Subcutaneous preadipocyte (primary cell): ENCODE results near the gene PACSIN2. TPM values are rescaled to one million over a fixed set of nuclear protein-coding genes. Genes with fewer than 3 reads are reported as not detected.

Experiments used
- total RNA-seq: library from RNA; depleted of rRNA; stranded (reverse); fragments of >200 nt; gene quantifications from 2 replicates; pipeline ENCODE4 v1.2.3, GENCODE V29; 2012

PACSIN2 gene, protein sequence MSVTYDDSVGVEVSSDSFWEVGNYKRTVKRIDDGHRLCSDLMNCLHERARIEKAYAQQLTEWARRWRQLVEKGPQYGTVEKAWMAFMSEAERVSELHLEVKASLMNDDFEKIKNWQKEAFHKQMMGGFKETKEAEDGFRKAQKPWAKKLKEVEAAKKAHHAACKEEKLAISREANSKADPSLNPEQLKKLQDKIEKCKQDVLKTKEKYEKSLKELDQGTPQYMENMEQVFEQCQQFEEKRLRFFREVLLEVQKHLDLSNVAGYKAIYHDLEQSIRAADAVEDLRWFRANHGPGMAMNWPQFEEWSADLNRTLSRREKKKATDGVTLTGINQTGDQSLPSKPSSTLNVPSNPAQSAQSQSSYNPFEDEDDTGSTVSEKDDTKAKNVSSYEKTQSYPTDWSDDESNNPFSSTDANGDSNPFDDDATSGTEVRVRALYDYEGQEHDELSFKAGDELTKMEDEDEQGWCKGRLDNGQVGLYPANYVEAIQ
- 29.0 and 33.8 TPM in 2 replicates for total RNA-seq

DNA sequence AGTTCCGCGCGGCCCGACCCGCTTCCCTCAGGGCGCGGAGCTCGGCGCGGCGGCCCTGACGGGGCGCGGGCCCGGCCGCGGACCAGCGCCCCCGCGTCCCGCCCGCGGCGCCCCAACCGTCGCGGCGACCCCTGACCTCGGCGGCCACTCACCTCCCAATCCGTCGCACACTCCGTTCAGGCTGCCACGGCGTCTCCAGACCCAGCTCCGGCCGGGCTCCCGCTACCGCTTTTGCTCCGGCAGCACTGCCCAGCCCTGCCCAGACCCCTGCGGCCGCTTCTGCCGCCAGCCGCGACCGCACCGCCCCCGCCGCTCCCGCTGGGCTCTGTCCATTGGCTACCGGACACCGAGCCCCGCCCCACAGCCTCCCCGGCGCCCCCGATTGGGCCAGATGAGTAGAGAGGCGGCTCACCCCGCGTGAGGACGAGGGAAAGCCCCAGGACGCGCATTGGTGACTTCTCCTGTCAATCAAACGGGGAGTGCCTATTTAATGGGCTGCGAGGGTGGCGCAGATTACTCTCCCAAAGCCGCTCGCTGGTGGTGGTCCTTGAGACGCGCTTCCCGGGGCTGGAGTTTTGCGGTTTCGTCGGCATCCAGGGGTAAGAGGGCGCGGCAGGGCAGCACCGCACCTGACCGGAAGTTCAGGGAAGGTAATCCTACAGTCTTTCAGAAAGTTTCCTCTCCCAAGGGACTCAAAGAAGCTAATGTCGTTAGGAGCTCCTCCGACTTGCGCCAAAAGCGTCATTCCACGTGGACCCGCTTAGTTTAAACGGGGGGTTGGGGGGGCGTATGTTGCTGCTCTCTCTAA is at the start of gene PACSIN2:
Gene PACSIN2 (minus strand): TSS at position 281 of the 808 bp plus-strand sequence. CDS start 103,069 bp downstream, outside the sequence.

DNA sequence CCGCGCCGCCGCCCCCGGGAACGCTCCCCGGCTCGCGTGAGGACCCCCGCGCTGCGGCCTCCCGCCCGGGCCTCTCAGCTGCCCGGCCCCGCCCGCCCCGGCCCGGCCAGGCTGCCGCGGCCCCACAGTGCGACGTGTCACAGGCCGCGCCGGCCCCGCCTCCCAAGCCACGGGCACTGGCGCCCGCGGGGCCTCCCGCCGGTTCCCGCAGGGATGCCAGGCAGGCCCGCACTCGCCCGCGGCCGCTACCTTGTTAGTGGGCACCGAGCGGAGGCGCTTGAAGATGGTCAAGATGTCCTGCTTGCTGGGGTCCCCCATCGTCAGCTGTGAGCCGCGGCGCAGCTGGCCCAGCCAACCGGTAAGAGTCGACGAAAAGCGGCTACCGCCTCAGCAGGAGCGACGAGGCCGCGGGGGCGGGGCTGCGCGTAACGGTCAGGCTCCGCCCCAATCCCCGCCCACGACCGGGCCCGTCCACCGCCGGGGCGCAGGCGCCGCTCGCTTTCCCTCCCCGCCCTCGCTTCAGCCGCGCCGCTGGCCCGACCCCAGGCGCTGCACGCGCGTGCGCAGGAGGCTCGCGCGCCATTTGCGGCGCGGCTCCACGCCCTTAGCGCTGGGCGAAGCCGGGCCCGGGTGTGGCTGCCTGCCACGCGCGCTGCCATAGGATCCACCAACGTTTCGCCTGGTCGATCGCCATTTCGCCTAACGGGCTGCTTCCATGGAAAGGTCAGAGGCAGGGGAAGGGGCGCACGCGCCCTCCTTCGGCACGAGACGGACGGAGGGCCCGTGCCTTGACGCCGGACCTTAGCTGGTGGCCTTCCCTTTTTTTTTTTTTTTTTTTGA is 157.9 kb downstream of the PACSIN2 start, which contains the start of gene ARFGAP3:
Gene ARFGAP3 (minus strand): TSS at position 409 of the 840 bp plus-strand sequence. CDS start 91 bp downstream, at position 318.

Other genes starting within 250 kb of the PACSIN2 start
- 41.9 and 60.4 TPM in 2 replicates for gene ARFGAP3, start 157.9 kb downstream of the PACSIN2 start, total RNA-seq
- 6.1 and 9.9 TPM in 2 replicates for gene TTLL1, start 74.2 kb upstream of the PACSIN2 start, total RNA-seq
- gene BIK, start 95.6 kb upstream of the PACSIN2 start, total RNA-seq, result under 0.01 TPM in 1 of 2 replicates, not detected in the other
- gene MCAT, start 128.2 kb upstream of the PACSIN2 start, total RNA-seq, result 19.5 and 20.5 TPM in 2 replicates
- gene TSPO, start 136.4 kb upstream of the PACSIN2 start, total RNA-seq, result 210 and 272 TPM in 2 replicates
- 60.3 and 80.7 TPM in 2 replicates for gene TTLL12, start 172.0 kb upstream of the PACSIN2 start, total RNA-seq